GM21786 (cell line): Measurements from ENCODE around the gene DACH1.

Experiments used
- ATAC-seq: cut with Tn5 transposase; IDR thresholded peaks from one replicate; pipeline ENCODE4 v1.9.1; 2021; ENCODE audit not compliant: unreplicated experiment

Gene DACH1

DNA sequence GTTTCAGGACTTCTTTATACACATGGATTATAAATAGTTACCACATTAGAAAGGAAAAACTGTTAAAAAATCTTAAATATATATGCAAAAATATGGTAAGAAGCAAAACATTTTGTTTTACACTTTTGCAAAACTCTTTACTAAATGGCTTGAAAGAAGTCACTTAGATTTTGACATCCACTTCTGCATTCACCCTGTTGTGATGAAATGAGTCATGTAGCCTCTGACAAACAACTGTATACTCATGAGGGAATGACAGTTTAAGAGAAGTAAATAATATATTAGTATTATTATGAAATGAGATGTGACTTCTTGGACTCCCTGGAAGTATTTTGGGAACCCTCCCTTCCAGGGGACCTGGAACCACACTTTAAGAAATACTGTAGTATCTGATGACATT is 275.6 kb downstream of the DACH1 start:
- no peak for ATAC-seq

DNA sequence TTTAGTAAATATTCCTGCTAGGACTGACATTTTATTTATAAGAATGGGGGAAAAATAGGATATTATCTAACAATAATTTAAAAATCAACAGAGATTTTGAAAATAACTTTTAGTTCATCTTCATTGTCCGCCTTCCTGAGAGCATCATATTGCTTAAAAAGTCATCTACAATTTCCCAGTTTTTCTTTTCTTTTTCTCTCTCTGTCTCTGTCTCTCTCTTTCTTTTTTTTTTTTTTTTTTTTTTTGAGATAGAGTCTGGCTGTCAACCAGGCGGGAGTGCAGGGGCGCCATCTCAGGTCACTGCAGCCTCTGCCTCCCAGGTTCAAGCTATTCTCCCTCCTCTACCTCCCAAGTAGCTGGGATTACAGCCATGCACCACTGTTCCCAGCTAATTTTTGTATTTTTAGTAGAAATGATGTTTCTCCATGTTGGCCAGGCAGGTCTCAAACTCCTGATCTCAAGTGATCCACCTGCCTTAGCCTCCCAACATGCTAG is 276.3 kb downstream of the DACH1 start:
- ATAC-seq: no peak

DNA sequence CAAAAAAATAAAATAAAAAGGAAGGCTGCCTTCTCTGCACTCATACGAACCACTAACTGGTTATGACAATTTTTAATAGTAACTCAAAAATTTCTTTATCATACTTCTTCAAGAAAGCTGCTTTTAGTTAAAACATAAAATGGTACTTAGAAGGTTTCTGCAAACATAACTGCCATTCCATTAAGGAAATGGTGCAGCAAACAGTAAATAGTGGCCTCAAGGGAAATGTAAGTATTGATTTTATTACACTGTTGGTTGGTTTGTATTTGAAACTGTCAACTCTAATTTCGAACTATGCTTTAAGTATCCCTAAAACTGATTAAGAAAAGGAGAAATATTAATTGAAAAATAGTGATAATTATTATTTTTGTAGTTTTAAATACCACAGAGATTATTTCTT is 278.0 kb downstream of the DACH1 start:
- ATAC-seq: no peak

DNA sequence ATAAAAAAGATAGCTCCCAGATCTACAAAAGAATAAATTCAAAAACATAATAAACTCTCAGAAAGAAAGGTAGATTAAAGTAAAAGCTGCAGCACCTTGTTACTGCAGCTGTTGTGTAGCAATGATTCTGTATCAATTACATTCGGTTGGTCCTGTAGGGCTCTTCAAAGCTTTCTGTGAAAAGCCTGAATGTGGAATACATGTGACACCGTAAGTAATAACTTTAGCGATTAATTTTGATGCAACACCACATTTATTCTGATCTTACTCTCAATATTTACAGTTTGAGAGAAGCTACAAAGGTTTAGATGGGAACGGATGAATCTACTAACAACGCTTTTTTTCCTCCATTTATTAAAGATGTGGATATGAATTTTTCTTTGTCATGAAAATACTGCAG is 279.2 kb downstream of the DACH1 start:
- no peak for ATAC-seq

DNA sequence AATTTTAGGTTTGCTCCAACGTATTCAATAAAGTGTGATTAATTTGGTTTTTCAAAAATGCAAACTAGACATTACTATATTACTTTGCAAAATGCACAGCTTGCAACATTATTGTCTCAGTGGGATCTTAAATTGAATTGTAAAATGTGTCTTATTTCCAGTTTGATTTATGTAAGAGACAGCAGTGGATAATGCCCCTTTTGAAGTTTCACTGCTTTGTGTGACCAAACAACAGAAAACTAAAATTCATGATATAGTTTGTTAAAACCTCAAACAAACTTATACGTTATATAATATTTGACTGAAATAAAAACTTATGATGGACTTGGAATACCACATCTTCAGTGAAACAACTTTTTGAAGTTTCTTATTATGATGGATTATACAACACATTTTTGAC is 279.8 kb downstream of the DACH1 start:
- ATAC-seq: no peak

DNA sequence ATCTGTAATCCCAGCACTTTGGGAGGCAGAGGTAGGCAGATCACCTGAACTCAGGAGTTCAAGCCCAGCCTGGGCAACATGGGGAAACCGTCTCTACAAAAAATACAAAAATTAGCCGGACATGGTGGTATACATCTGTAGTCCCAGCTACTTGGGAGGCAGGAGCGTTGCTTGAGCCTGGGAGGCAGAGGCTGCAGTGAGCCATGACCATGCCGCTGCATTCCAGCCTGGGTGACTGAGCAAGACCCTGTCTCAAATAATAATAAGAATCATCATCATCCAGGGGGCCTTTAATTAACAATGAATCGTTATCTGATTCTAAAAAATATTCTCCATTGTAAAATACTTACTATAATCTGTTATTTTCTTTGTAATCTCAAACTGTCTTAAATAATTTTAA is 283.4 kb downstream of the DACH1 start:
- no peak for ATAC-seq

DNA sequence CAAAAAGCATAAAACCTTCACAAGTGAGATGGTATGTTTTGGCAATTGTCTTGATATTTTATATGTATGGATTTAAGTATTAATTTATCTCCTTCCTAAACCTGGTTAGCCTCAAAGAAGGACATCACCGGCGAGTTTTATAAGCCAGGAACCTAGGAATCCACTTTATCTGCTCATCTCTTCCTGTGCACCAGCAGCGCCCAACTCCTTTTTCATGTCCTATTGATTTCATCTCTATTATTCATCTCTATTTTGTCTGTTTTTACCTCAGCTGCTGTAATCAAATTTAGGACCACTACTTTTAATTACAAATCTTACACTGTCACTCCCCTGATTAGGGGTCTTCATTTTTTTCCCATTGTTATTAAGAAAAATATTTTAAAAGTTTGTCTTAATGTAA is 286.4 kb downstream of the DACH1 start:
- no peak for ATAC-seq

DNA sequence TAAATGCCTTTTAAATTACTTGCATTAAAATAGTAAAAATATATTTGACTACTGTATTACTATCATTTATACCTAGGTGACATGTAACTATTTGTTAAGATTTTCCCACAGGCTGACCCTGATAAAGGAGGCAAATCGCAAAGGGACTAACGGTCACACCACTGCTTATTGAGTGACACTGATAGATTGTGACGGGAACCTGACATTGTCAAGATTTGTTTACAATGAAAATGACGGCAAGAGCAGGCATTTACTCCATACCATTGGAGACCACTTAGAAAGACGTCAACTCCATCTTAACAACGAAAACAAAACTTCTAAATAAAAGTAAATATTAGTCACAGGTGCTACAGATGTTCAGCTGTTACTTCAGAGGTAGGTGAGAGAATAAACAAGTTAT is 289.0 kb downstream of the DACH1 start:
- ATAC-seq: no peak

DNA sequence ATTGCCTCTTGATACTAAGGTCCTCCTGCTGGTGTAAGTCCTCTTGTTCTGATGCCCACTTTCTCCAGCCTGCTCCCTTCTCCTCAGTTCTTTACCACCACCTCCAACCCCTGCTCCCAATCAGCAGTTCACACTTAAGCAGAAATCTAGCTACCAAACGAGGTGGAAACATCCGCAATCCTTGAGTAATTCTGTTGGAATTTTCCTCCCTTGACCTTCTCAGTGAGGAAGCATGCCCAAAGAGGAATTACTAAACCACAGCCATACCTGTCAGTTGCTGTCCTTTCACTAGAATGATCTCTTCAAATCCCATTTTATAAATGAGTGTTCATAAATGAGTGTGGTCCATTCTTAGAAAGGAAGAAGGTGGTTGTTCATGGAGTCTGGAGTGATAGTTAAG is 289.9 kb downstream of the DACH1 start:
- no peak for ATAC-seq

DNA sequence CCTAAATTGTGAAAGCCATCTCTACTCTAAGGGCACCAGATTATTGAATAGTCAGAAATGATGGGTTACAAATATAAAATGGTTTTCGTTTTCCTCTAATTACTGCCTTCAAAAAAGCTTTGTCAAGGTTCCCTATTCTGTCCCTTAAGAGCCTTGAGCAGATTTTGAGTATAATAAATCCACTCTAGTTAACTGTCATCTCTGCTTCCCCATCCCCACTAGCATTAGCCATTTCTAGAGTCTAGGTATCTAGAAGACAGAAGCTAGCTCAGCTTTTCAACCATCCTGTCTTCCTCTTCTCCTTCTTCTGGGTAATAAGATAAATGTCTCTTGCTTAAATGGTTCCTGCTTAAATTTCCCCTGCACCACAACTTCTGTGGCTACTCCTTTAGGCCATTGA is 290.4 kb downstream of the DACH1 start:
- no peak for ATAC-seq

DNA sequence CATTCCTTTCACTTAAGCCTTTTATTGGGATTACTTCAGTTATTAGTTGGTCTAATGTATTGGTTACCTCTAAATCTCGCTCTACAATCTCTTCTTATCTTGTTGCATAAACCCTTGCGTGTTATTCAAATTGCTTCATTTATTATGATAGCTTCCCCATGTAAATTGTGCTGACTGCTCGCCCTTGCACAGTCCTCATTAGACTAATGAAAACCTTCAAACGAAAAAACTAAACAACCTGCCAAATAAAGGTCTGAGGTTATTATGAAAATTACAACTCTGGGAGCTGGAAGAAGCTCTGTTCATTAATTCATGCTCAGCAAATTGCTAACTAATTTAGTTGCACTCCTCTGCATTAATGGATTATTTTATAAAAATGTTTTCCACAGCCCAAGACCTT is 320.1 kb downstream of the DACH1 start:
- no peak for ATAC-seq

DNA sequence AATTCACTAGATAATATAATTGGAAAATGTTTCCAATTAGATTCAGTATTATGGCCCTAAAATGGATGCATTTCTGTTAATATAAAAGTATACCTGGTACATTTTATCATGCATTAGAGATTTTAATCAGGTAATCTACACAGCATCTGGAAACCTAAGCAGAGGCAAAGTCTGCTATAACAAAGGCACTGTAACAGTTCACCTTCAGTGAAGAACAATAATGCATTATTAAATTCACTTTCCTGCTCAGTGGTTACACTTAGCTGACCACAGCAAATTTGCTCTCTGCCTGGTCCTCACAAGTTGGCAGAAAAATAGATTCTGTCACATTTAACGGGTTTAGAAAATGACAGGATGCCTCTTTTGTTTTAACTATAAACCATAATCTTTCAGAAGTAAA is 326.9 kb downstream of the DACH1 start:
- no peak for ATAC-seq

DNA sequence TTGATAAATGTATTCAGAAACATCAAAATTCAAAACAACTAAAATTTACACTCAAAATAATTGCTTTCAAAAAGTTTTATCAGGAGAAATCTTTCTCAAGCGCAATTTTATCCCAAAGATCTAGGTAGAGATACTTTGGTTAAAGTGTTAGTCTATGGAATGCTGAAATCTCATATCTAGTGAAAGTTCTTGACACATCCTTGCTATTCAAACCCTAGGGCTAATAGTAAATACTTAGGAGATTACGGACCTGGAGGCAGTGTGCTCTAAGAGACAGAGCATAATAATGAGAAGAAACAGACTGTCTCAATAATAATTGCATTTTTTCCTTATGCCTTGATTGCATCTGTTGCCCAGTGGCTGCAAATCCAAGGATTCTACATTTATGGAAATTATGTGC is 330.8 kb downstream of the DACH1 start:
- no peak for ATAC-seq

DNA sequence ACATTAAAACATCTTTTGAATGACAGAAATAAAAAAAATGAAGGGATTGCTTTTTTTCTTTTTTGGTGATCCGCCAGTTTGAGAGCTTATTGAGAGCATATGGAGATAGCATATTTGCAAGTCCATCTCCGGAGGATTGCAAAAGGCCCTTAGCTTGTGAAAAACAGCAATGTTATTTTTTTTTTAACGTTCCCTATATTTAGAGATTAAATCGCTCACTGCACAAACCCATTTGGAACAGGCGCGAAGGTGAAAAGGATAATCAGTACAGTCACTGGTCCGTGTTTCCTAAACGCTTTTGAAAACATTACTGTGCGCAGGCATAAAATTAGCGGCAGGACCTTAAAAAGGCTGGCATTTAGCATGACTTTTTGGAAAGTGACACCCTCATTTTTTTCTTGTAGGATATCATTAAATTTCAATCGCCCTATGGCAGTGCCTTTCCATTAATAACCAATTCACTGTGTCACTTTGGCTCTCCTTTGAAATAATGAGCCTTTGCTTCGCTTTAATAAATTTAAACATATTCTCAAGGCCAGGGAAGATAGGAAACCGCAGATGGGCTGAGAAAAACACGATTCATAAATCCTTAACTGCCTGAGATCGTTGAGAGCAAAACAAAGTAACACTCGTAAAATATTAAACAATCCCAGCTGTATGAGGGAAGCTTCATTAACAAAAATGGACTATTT is 342.2 kb downstream of the DACH1 start:
- ATAC-seq: no peak

DNA sequence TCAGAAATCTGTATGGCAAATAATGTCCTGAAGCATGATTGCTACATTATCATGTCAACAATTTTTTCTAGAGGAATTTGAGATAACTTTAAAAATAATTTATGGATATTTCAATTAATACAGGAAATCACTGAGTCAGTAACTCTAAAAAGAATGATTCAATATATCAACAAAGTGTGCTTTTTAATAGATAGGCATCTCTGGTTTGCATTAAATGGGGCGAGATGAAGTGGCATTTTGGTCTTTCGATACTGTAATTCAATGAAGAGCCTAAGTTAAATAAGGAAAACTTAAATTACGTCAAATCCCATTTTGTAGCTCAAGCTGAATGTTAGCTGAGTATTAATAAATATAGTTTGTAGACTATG is 342.8 kb downstream of the DACH1 start:
- ATAC-seq: no peak

DNA sequence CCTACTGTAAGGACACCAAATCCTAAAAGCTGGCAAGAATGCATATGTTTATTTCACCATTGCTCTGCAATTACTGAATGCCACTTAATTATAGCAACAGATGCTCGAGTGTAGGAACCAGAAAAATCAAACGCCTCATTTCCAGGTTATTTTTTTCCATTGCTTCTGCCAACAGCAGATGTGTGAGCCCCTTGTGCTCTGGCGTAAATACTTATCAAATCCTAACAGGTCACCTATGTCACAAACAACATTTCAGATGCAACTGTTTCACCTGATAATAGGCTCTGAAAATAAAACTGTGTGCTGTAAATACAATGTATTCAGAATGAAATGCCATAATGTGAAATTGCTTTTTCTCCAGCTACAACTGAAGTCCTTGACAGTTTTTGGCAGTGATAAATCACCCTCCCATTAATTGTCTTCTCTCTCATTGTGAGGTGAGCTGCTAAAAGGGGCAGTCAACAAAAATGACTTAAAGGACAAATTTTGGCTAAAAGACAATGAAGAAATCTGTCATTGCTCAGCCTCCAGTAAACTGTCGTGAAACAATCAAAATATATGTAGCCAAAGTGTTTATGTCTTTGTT is 344.0 kb downstream of the DACH1 start:
- no peak for ATAC-seq

DNA sequence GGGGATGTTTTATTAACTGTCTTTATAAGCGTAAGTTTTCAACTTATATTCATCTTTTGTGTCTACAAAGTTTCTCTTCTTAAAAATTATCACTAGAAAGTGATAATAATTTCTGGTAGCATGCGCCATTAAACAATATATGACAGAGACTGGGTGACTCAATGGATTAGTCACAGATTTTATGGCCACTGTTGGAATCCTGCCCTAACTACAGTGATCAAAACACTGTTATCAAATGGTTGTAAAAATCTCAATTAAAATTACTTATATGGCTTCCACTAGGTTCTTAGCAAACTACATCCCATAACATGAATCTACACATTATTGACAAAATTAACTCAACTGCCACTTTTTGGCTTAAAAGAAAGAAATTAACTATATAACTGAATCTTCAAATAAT is 350.0 kb downstream of the DACH1 start:
- ATAC-seq: no peak

DNA sequence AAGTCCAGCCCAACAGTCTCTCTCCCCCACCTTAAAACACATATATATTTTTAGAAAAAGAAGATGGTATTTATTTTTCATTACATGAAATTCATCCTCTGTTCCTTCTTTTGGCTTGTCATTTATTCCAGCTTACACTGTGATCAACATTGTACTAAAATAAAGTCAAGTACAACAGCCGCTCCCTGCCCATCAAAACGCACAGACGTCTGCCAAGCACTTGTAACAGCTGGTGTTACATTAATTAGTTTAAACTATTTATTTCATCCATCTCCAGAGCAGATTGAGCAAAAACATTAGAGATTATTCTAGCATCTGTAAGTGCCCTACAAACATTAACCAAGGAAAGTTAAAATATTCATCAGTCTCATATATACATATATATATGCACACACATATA is 350.5 kb downstream of the DACH1 start:
- no peak for ATAC-seq

DNA sequence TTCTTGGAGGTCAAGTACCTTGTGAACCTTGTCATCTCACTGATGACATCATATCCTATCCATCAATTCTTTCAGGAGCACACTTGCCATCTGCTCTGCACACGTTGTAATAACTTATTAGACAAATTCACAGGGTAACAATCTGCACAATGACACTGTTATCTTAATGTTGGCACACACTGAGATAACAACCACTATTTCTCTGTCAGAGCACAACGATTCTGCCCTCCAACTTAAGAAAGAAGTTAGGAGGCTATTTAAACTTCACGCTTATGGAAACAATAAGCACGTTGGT is 351.3 kb downstream of the DACH1 start:
- ATAC-seq: no peak

DNA sequence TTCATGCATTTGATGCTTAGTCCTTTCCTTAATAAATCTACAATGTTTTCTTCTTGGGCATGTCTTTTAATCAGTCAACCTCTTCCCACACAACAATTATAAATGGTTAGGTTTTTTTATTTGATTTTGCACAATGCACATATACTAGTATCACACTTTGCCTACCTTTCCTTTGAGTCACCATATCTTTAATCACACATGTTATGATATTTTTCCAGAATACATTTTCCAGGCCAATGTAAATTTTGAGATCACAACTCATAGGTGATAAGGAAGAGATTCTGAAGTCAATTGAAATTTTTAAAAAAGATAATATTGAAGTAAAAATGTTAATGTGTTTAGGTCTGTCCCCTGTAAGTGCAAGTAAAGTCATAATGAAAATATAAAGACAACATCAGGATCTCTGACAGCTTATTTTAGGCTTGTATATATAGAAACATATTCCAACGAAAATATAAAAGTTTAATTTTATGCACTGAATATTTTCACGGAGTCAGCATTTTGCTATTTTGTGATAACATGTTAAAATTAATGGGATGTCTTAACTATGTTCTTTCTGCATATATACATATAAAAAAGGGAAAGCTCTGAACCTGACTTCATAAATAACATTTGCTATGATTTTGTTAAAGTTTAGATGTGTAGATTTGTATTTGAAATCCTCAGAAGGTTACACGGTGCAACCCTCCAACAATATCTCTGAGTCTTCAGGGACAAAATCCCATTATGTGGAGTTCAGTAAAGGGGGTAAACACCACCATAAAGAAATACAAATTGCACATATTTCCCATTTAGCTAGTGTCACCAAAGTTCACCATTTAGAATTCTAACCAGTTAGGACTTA is 351.9 kb downstream of the DACH1 start:
- no peak for ATAC-seq

DNA sequence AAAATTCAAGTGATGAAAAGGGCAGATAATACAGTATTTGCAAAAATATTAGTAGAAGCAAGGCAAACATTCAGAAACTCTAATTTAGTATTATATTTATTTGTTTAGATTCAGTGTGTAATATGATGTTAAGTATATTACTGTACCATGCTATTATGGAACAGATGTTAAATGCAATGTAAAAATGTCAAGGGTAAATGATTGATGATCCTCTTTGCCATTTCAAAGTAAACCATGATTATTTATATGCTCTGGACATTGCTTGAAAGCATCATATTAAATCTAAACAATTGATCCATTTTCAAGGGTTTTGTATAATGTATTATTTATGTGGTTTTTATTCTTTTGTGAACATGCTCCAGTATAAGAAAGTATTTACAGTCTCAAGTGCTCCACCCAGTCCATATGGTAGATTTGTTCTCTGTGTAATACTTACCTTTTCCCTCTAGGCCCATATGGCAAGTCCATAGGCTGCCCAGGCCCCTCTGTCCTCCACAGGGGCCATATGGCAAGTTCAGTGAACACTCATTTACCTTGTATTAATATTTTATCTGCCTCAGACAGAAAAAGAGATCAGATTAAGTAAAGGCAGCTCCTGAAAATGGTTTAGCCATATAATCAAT is 353.5 kb downstream of the DACH1 start:
- no peak for ATAC-seq

DNA sequence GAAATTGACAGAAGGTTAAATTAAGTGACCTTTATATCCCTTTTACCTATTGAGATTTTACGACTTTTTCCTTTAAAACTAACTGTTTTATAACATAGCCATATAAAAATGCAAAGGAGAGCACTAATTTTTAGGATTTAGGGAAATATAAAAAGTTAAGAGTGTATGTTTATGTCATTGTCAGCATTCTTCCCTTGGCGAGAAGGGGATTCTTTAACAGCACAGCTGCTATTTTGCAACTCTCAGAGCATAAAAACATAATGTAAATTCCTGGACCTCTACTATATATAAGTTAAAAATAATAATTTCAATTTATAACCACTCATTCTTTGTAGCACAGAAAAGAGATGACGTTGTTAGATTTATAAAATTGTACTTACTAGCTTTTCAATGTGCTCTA is 363.2 kb downstream of the DACH1 start:
- ATAC-seq: no peak
